GM13977 (cell line): ENCODE results near the gene CMSS1.

ENCODE experiments used
- DNase-seq: peaks from one replicate; pipeline ENCODE4 v3.0.0; 2012; ENCODE audit warnings: low spot score
- in situ Hi-C: fragments of 300-500 bp; cut with MboI; formaldehyde crosslinking; loops from one replicate; pipeline ENCODE4 v1.12.0; 2022; ENCODE audit warnings: low sequenced_read_pairs, low pct_unique_long_range_greater_than_20kb, mixed read lengths, inconsistent platforms; ENCODE audit not compliant: unreplicated experiment
- TF ChIP-seq, protein P1 (sequence below): IDR thresholded peaks from 2 replicates; pipeline ENCODE4 v1.5.1; 2012; ENCODE audit warnings: mild to moderate bottlenecking, control low read depth; ENCODE audit not compliant: insufficient read depth; ENCODE audit errors: extremely low read depth, missing control alignments

CMSS1 gene

DNA sequence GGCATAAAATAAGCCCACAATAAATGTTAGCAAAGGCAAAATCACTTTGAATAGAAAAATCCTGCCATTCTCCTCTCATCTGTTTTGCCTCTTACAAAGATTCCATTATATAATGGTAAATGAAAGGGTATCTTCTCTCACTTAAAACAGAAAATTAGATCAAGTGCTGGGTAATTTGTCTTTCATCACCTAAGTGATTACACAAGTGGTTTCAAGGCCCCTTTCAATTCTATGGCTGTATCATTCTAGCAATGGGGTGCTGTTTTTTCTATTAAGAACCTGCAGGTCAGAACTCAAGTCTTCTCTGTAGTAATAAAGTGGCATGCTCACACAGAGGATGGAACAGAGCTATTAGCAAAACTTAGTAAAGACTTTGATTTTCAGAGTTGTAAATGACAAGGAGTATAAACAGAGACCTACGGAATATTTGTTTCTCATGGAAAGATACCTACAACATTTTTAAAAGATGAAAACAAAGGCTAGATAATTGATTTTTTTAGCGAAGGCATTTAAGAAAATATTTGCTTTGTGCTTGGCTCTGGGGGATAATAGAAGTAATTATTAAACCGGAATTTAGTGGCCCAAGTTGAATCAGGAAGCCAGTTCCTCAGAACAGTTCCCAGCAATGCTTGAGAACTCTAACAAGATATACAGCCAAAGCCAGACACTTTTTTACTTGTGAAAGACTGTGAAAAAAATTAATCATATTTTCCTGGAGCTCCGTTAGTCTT lies 137.4 kb downstream of the CMSS1 start:
- in situ Hi-C loops, result no loop called here
- TF ChIP-seq, protein P1, sequence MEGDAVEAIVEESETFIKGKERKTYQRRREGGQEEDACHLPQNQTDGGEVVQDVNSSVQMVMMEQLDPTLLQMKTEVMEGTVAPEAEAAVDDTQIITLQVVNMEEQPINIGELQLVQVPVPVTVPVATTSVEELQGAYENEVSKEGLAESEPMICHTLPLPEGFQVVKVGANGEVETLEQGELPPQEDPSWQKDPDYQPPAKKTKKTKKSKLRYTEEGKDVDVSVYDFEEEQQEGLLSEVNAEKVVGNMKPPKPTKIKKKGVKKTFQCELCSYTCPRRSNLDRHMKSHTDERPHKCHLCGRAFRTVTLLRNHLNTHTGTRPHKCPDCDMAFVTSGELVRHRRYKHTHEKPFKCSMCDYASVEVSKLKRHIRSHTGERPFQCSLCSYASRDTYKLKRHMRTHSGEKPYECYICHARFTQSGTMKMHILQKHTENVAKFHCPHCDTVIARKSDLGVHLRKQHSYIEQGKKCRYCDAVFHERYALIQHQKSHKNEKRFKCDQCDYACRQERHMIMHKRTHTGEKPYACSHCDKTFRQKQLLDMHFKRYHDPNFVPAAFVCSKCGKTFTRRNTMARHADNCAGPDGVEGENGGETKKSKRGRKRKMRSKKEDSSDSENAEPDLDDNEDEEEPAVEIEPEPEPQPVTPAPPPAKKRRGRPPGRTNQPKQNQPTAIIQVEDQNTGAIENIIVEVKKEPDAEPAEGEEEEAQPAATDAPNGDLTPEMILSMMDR, result no peak

DNA sequence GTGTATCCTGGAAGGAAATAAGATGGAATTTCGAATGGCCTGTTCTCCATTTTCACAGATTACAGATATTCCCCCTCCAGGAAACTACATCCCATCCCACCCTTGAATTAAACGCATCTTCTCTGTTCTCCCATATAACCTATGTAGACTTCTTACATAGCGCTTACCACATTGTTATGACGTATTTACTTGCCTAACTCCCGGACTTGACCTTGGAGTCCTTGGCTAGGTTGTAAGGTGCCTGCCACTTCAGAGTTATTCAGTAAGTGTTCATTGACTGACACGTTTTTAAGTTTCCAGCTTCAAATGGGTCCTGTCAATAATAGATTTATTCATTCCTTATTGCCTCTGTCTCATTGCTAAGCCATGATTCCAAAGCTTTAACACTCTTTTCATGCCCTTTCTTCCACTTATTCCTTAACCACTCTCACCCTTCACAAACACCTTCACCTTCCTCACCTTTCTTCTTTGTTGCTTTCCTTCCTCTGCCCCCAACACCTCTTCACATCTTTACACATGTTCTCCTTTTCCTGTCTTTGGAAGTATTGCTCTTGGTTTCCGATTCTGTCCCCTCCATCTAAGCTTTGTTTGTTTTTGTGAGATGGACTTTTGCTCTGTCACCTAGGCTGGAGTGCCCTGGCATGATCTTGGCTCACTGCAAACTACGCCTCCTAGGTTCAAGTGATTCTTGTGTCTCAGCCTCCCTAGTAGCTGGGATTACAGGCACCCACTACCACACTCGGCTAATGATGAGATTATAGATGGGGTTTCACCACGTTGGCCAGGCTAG lies 138.3 kb downstream of the CMSS1 start:
- TF ChIP-seq, protein P1, result no peak
- no peak for DNase-seq
- in situ Hi-C loops, result no loop called here

More for the DNA sequence above, 137.4 kb downstream of the CMSS1 start:
- no peak for DNase-seq

DNA sequence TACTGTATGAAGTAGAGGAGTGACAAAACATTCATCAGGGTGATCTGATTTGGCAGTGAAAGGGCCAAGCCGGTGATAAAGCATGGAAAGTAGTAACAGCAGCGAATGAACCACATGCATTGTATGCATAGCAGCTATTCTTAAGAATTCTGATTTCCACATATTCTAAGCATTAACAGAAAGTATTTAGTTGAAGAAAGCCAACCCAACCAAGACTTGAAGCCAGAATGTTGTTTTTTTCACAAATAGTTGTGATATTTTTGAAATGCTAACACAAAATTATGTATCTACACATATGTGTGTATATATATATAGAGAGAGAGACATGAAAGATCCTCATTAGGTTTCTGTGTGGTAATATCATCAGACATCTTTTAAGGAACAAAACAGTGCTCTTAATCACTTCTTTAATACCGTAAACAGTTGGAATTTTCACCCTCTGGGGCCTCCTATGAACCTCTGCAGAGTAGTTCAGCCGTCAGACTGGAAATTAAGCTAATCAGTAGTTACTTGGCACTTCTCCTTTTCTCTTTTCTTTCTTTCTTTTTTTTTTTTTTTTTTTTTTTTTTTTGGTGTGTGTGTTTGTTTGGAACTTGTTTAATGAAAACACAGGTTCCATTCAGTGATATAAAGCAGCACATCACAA lies 139.6 kb downstream of the CMSS1 start:
- in situ Hi-C loops, result no loop called here
- DNase-seq, result no peak
- TF ChIP-seq, protein P1, result no peak

DNA sequence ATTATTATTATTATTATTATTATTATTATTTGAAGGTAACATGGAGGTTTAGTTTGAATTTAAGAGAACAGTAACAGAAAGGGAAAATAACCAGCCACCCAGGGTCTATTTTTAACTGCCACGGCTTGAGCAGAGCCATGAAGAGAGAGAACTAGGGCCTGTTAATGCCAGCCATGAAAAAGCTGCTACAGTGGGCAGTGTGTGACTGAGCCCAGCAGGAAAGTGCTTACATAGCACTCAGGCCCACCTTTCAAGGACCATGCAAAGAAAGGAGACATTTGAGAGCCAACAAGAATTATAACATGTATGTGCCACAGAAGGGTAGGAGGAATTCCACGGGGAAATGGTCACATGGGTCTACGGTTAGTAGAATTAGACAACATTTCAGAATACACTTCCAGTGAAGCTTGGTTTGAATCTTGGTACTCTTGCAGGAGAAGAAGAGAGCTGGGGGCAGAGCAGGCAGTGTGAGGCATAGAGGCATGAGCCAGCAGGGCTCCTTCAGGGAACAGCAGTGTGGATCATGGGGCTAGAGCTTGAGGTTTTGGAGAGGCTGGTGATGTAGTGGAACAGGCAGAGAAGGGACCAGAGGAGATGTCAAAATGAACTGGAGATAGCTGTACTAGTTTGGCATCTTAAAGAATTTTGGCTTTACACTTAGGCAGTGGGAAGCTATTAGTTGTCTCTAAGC lies 140.7 kb downstream of the CMSS1 start:
- TF ChIP-seq, protein P1, result no peak
- in situ Hi-C loops, result no loop called here
- DNase-seq, result no peak

DNA sequence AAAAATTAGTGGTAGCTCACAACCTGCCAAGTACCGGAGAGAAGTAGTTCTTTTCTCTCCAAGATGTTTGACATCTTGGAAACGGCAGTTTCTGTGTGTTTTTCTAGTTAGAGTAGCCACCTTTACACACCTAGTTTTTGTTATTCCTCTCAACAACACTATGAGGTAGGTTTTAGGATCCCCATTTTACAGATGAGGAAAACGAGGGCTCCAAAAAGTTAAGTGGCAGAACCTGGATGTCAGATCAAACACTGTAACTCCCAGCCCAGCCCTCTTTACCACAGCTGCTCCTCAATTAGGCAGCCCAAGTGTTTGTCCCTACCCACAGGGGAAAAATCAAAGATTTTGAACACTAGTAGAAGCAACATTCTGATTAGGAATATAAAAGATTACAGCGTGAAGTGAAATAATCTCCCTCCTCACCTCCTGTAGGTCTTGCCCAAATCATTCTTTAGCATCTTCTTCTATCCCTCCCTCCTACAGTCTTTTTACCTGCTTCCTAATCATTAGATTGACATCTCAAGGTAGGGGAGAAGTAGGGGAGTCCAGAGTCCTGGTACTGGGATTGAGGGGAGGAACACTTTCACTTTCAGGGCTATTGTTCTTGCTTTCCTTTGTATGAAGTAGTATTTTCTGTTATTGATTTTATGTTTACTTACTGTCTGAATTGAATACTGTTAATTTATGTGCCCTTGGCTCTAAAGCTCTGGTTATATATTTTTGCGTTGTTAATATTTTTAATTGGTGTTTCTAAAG lies 142.6 kb downstream of the CMSS1 start:
- in situ Hi-C loops, result no loop called here
- TF ChIP-seq, protein P1, result no peak
- DNase-seq, result no peak

DNA sequence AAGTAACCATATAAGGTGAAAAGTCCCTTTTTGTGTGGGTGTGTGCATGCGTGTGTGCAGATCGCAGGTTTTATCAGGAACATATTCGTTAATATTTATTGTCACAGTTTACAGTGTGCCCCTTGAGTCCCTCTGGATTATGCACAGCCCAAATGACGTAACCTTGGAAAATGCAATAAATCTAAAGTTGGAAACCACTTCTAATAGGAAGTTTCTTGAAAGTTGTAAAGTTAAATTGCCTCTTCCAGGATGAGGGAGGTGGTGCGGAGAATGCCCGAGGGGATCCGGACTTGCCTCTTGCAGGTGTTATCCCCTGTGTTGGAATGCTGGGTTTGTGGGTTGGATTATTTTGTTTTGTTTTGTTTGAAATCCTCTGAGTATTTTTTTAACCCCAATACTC lies 143.3 kb downstream of the CMSS1 start:
- DNase-seq, result no peak
- TF ChIP-seq, protein P1, result no peak
- in situ Hi-C loops, result no loop called here
